GM21515 (cell line): ENCODE data around the gene SRCAP.

Source experiments
- ATAC-seq: cut with Tn5 transposase; IDR thresholded peaks from one replicate; pipeline ENCODE4 v1.9.1; 2021; ENCODE audit not compliant: unreplicated experiment

The SRCAP gene

GRCh38 chr16:30728899-30729672 is 30.1 kb downstream of the SRCAP start:
- no peak for ATAC-seq

GRCh38 chr16:30731411-30731810 is 32.4 kb downstream of the SRCAP start:
- no peak for ATAC-seq

GRCh38 chr16:30736995-30737793 is 38.2 kb downstream of the SRCAP start:
- ATAC-seq, result no peak

- ATAC-seq, result no peak
These were observed 39.0 kb downstream of the SRCAP start for GRCh38 chr16:30737794-30738648.

- ATAC-seq, result no peak
These were observed 40.3 kb downstream of the SRCAP start for GRCh38 chr16:30738984-30739951.

- ATAC-seq, result no peak
These were observed 41.6 kb downstream of the SRCAP start for GRCh38 chr16:30740364-30741251.

GRCh38 chr16:30741461-30741914 is 42.5 kb downstream of the SRCAP start:
- ATAC-seq, result no peak

- no peak for ATAC-seq
These were observed 44.7 kb downstream of the SRCAP start for GRCh38 chr16:30743716-30744115.

GRCh38 chr16:30744183-30744582 is 45.2 kb downstream of the SRCAP start:
- no peak for ATAC-seq

- no peak for ATAC-seq
These were observed 46.1 kb downstream of the SRCAP start for GRCh38 chr16:30745082-30745481.

GRCh38 chr16:30746638-30747175 is 47.7 kb downstream of the SRCAP start:
- no peak for ATAC-seq

- no peak for ATAC-seq
These were observed 48.4 kb downstream of the SRCAP start for GRCh38 chr16:30747331-30747730.

GRCh38 chr16:30747799-30748633 is 49.0 kb downstream of the SRCAP start, which contains the start of gene PHKG2:
Gene PHKG2 (plus strand): TSS chr16:30748425. CDS start chr16:30748821, 396 bp downstream.
- ATAC-seq, result peak; percentile 98

- peak; percentile 5 for ATAC-seq
These were observed 49.9 kb downstream of the SRCAP start for GRCh38 chr16:30748634-30749445.

GRCh38 chr16:30750201-30750600 is 51.2 kb downstream of the SRCAP start:
- no peak for ATAC-seq

- ATAC-seq, result no peak
These were observed 52.0 kb downstream of the SRCAP start for GRCh38 chr16:30750876-30751465.

GRCh38 chr16:30753596-30753995 is 54.6 kb downstream of the SRCAP start:
- ATAC-seq, result no peak
